HL-60 (cell line): ENCODE results near the gene DYNLRB1.

Source experiments
- POLR2AphosphoS5 ChIP-seq: IDR thresholded peaks from 2 replicates; pipeline ENCODE4 v1.6.1; 2012; ENCODE audit warnings: low read depth
- TF ChIP-seq, protein P1 (sequence below): IDR thresholded peaks from one replicate; pipeline ENCODE4 v1.5.1; 2011; ENCODE audit warnings: low read length, control low read depth, inconsistent platforms; ENCODE audit not compliant: insufficient read depth

GRCh38 chr20:34585019-34585418 lies 68.8 kb downstream of the DYNLRB1 start:
- no peak for TF ChIP-seq POLR2AphosphoS5
- TF ChIP-seq, protein P1, sequence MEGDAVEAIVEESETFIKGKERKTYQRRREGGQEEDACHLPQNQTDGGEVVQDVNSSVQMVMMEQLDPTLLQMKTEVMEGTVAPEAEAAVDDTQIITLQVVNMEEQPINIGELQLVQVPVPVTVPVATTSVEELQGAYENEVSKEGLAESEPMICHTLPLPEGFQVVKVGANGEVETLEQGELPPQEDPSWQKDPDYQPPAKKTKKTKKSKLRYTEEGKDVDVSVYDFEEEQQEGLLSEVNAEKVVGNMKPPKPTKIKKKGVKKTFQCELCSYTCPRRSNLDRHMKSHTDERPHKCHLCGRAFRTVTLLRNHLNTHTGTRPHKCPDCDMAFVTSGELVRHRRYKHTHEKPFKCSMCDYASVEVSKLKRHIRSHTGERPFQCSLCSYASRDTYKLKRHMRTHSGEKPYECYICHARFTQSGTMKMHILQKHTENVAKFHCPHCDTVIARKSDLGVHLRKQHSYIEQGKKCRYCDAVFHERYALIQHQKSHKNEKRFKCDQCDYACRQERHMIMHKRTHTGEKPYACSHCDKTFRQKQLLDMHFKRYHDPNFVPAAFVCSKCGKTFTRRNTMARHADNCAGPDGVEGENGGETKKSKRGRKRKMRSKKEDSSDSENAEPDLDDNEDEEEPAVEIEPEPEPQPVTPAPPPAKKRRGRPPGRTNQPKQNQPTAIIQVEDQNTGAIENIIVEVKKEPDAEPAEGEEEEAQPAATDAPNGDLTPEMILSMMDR: no peak
